Esophagus muscularis mucosa (tissue), 4 donors: ENCODE measurements around the gene FMN2. TPM values are rescaled to one million over a fixed set of nuclear protein-coding genes. Genes with fewer than 3 reads are reported as not detected.

Experiments
- DNase-seq: peaks from one replicate; pipeline ENCODE4 v3.0.0-alpha.2; 2017; ENCODE audit errors: extremely low spot score
- H3K27ac ChIP-seq, 4 donors: fragments of 200-600 bp; sonication (generic); replicated peaks in 1 of 4; 1 replicate in 3 of 4; 2 replicates in 1 of 4; pipeline ENCODE4 v1.5.1; 2016 to 2019; ENCODE audit warnings: mild to moderate bottlenecking in 1 of 4
- H3K27me3 ChIP-seq, 4 donors: fragments of 200-600 bp; sonication (generic); one replicate each; pipeline versions ENCODE4 v1.5.1 to v1.6.0; 2016 to 2019
- H3K36me3 ChIP-seq, 4 donors: fragments of 200-600 bp; sonication (generic); one replicate each; pipeline ENCODE4 v1.5.1; 2016 to 2019
- H3K4me1 ChIP-seq, 4 donors: fragments of 200-600 bp; sonication (generic); one replicate each; pipeline ENCODE4 v1.5.1; 2016 to 2019
- H3K4me3 ChIP-seq, 4 donors: fragments of 200-600 bp; sonication (generic); 1 replicate in 2 of 4; 2 replicates in 2 of 4; pipeline ENCODE4 v1.5.1; 2016 to 2019; ENCODE audit warnings: mild to moderate bottlenecking in 4 of 4, moderate library complexity in 1 of 4
- H3K9me3 ChIP-seq, 4 donors: fragments of 200-600 bp; sonication (generic); 1 replicate in 3 of 4; 2 replicates in 1 of 4; pipeline ENCODE4 v1.5.1; 2016 to 2019
- CTCF ChIP-seq, 3 experiments: fragments of 200-600 bp in 2 of 3; fragments of 450-650 bp in 1 of 3; sonication (generic) in 2 of 3; IDR thresholded peaks; one replicate each; pipeline ENCODE4 v1.5.1; 2017 to 2019; ENCODE audit warnings: antibody characterized with exemption in 3 of 3, mild to moderate bottlenecking in 2 of 3, moderate library complexity in 1 of 3
- EP300 ChIP-seq: sonication (generic); formaldehyde crosslinking; IDR thresholded peaks from one replicate; pipeline ENCODE4 v1.6.1; 2017; ENCODE audit warnings: antibody characterized with exemption
- POLR2A ChIP-seq: fragments of 450-650 bp; IDR thresholded peaks from one replicate; pipeline ENCODE4 v1.6.1; 2017; ENCODE audit warnings: antibody characterized with exemption, moderate library complexity, mild to moderate bottlenecking, low read depth
- POLR2AphosphoS5 ChIP-seq, 2 donors: sonication (generic); formaldehyde crosslinking; IDR thresholded peaks; one replicate each; pipeline ENCODE4 v1.6.1; 2017; ENCODE audit warnings: antibody characterized with exemption in 2 of 2
- WGBS: methylation state at CpG from one replicate; pipeline ENCODE4 v1.1.5; 2018; 5-methylcytosine and 5-hydroxymethylcytosine counted together
- intact Hi-C: fragments of 100-400 bp; cut with DNase I; formaldehyde crosslinking; loops from one replicate; pipeline ENCODE4 v1.15.1; 2023
- total RNA-seq, 4 donors: library from RNA; depleted of rRNA; stranded (reverse); fragments of >200 nt; gene quantifications; one replicate each; pipeline versions ENCODE4 v1.1.0 to v1.2.1, GENCODE V29; 2016

Gene FMN2
- total RNA-seq, 4 donors from 2014 or later = 0.32 to 2.5 (median 1.4) TPM

DNA sequence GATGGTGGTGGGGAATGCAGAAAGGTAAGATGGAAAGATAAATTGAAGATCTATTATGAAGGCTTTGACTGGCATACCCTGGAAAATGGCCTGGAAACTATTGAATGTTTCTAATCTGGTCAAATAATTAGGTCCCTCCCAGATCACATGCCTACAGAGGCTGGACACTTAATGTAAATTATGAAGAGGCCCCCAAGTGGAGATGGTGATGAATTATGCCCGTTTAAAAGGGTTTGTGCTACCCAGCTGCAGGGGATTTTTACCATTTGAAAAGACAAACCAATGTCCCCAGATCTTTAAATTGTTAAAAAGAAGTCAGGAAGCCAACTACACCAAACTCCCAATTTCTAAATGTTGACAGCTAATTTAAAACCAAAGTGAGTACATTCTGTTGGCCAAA, 35.7 kb upstream of the FMN2 start:
- H3K4me3 ChIP-seq = no peak overlapping the region
- 94% methylated on average over 1 of the region's 1 CpG for WGBS
- no peaks in the 10 kb centered on the region for H3K4me1 ChIP-seq
- no peak overlapping the region for H3K27ac ChIP-seq
- intact Hi-C loops = no loop called here
- TF ChIP-seq POLR2A = no peak
- no peak for TF ChIP-seq POLR2AphosphoS5 (IDR thresholded peaks at IDR 0.05)
- no peak for TF ChIP-seq EP300
- TF ChIP-seq CTCF (IDR thresholded peaks at IDR 0.05) = no peak
- no peaks in the 10 kb centered on the region for H3K9me3 ChIP-seq
- H3K36me3 ChIP-seq = no peaks in the 10 kb centered on the region
- no peaks in the 10 kb centered on the region for H3K27me3 ChIP-seq
- no peak for DNase-seq

DNA sequence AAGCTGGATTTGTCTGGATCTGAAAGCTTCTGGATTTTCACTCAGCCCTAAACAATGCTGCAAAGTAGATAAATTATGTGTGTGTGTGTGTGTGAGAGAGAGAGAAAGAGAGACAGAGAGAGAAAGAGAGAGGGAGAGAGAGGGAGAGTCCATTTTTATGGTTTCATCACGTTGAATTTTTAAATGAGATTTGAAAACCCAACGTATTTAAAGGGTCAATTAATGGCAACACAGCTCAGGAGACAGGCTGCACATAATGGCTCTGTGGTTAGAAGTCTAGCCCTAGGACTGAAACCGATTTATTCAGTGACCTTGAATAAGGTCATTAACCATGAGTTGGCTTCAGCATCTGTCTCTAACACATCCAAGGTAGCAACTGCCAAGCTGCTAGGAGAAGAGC, 35.3 kb upstream of the FMN2 start:
- no peak for TF ChIP-seq CTCF (IDR thresholded peaks at IDR 0.05)
- Histone ChIP-seq H3K9me3 (no peaks in the 10 kb centered on the region), H3K4me3 (no peak overlapping the region), H3K4me1 (no peaks in the 10 kb centered on the region), H3K36me3 (no peaks in the 10 kb centered on the region), H3K27ac (no peak overlapping the region), H3K27me3 (no peaks in the 10 kb centered on the region)
- intact Hi-C loops = no loop called here
- 44% methylated on average over 3 of the region's 3 CpGs for WGBS
- DNase-seq = no peak

DNA sequence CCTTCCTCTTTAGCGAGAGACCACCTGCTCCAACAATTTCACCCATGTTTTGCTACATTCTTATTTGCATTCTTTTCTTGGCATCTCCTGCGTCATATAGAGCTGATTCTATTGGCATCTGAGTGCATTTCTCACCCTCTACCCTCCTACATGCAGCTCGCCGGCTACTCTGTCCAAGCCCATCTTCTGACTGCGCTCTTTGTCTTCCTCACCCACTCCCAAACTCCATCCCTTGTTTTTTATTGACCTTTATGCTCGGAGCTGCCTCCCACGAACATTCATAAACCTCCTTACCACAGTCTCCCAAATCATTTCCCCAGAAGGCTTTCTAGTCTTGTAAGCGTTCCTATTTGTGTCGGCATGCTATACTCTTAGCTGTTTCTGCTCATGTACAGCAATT, 33.6 kb upstream of the FMN2 start:
- no peaks in the 10 kb centered on the region for H3K4me1 ChIP-seq
- TF ChIP-seq POLR2AphosphoS5 (IDR thresholded peaks at IDR 0.05) = no peak
- no peak for TF ChIP-seq CTCF (IDR thresholded peaks at IDR 0.05)
- no peak for TF ChIP-seq POLR2A
- no peak for TF ChIP-seq EP300
- H3K36me3 ChIP-seq = no peaks in the 10 kb centered on the region
- WGBS = 81% methylated on average over 9 of the region's 9 CpGs
- H3K27me3 ChIP-seq = no peaks in the 10 kb centered on the region
- no peak for DNase-seq
- no peak overlapping the region for H3K4me3 ChIP-seq
- intact Hi-C loops = no loop called here
- no peaks in the 10 kb centered on the region for H3K9me3 ChIP-seq
- H3K27ac ChIP-seq = no peak overlapping the region

GRCh38 chr1:240068961-240069360, 22.7 kb upstream of the FMN2 start:
- Histone ChIP-seq H3K4me1 (no peaks in the 10 kb centered on the region), H3K27me3 (no peaks in the 10 kb centered on the region), H3K4me3 (no peak overlapping the region), H3K27ac (no peak overlapping the region), H3K9me3 (no peaks in the 10 kb centered on the region), H3K36me3 (no peaks in the 10 kb centered on the region)
- no peak for TF ChIP-seq POLR2A
- no peak for TF ChIP-seq CTCF (IDR thresholded peaks at IDR 0.05)
- no peak for TF ChIP-seq POLR2AphosphoS5 (IDR thresholded peaks at IDR 0.05)
- no peak for TF ChIP-seq EP300
- DNase-seq = no peak
- intact Hi-C loops = no loop called here
- 91% methylated on average over 7 of the region's 7 CpGs for WGBS

DNA sequence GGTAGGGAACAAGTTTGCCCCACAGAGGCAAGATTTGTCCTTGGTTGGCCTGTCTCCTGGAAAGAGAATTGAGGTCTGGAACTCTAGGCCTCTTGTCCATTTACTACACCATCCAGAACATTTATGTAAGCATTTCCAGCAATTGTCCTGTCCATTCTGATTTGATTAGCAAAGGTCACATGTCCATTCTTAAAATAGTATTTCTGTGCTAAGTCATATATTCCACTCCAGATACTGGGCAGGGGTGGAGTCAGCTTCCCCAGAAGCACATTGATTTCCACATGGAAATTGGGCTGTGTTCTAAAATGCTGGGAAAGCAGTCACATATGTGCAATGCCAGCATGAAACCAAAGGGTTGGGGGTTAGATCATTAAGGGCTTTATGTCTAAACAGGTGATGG, 21.5 kb upstream of the FMN2 start:
- TF ChIP-seq POLR2A (no peak), POLR2AphosphoS5 (IDR thresholded peaks at IDR 0.05) (no peak), EP300 (no peak), CTCF (IDR thresholded peaks at IDR 0.05) (no peak)
- intact Hi-C loops = no loop called here
- Histone ChIP-seq H3K9me3 (no peaks in the 10 kb centered on the region), H3K27me3 (no peaks in the 10 kb centered on the region), H3K4me1 (no peaks in the 10 kb centered on the region), H3K27ac (no peak overlapping the region), H3K4me3 (no peak overlapping the region), H3K36me3 (no peaks in the 10 kb centered on the region)
- DNase-seq = no peak
